ENCODE data around the gene SLCO2B1. TPM values are rescaled to one million over a fixed set of nuclear protein-coding genes. Genes with fewer than 3 reads are reported as not detected.

SLCO2B1 gene
- total and polyA plus RNA-seq, 11 donors: 4.7 to 167 (median 15.8) TPM

- Histone ChIP-seq H3K27ac (no peak overlapping the region), H3K36me3 (peaks cover 0 to 69% (median 0%) of the 10 kb centered on the region in 9 donors), H3K4me1 (peaks cover 0 to 25% (median 6%) of the 10 kb centered on the region in 12 donors), H3K27me3 (no peaks in the 10 kb centered on the region), H3K9me3 (no peaks in the 10 kb centered on the region), H3K4me3 (no peak overlapping the region)
- WGBS, 4 donors: 92 to 100% (median 94%) methylated on average over 2 of the region's 2 CpGs
- TF ChIP-seq CTCF (IDR thresholded peaks at IDR 0.05): no peak
- TF ChIP-seq POLR2A (IDR thresholded peaks at IDR 0.05): no peak
- no peak for DNase-seq
- intact Hi-C loops (cut with DNase I): no loop called here
- no peak for ATAC-seq
These were observed 49.6 kb downstream of the SLCO2B1 start for GRCh38 chr11:75200531-75200930.

GRCh38 chr11:75201771-75202170, 50.9 kb downstream of the SLCO2B1 start:
- no peak for DNase-seq
- H3K27ac ChIP-seq: no peak overlapping the region
- H3K4me1 ChIP-seq: peaks cover 0 to 13% (median 2%) of the 10 kb centered on the region in 12 donors
- peaks cover 0 to 57% (median 0%) of the 10 kb centered on the region in 9 donors for H3K36me3 ChIP-seq
- WGBS, 4 donors: 67 to 84% (median 77%) methylated on average over 3 of the region's 3 CpGs
- H3K4me3 ChIP-seq: no peak overlapping the region
- no peaks in the 10 kb centered on the region for H3K9me3 ChIP-seq
- intact Hi-C loops (cut with DNase I): loop anchor here in 1 of 10 donors (2.0 kb wide), 1 partner anchor 49 kb away; no protein-coding TSS in a partner anchor
- no peaks in the 10 kb centered on the region for H3K27me3 ChIP-seq
- TF ChIP-seq CTCF (IDR thresholded peaks at IDR 0.05) (no peak), POLR2A (IDR thresholded peaks at IDR 0.05) (no peak)
- no peak for ATAC-seq

- DNase-seq: no peak
- Histone ChIP-seq H3K4me1 (peaks cover 0 to 9% (median 2%) of the 10 kb centered on the region in 12 donors), H3K9me3 (no peaks in the 10 kb centered on the region), H3K36me3 (peaks cover 0 to 53% (median 0%) of the 10 kb centered on the region in 9 donors), H3K4me3 (no peak overlapping the region), H3K27ac (no peak overlapping the region), H3K27me3 (no peaks in the 10 kb centered on the region)
- intact Hi-C loops (cut with DNase I): loop anchor here in 1 of 10 donors (2.0 kb wide), 1 partner anchor 49 kb away; no protein-coding TSS in a partner anchor
- 89 to 94% (median 93%) methylated on average over 6 of the region's 6 CpGs for WGBS, 4 donors
- ATAC-seq: no peak
- TF ChIP-seq CTCF (IDR thresholded peaks at IDR 0.05) (no peak), POLR2A (IDR thresholded peaks at IDR 0.05) (no peak)
These were observed 51.3 kb downstream of the SLCO2B1 start for GRCh38 chr11:75202195-75202594.

GRCh38 chr11:75203138-75203537, 52.2 kb downstream of the SLCO2B1 start:
- 89 to 93% (median 91%) methylated on average over 10 to 13 of the region's 13 CpGs for WGBS, 4 donors
- H3K4me3 ChIP-seq: no peak overlapping the region
- H3K4me1 ChIP-seq: peaks cover 0 to 9% (median 2%) of the 10 kb centered on the region in 12 donors
- no peaks in the 10 kb centered on the region for H3K27me3 ChIP-seq
- H3K36me3 ChIP-seq: peaks cover 0 to 44% (median 0%) of the 10 kb centered on the region in 9 donors
- ATAC-seq (no peak), DNase-seq (no peak)
- TF ChIP-seq POLR2A (IDR thresholded peaks at IDR 0.05) (no peak), CTCF (IDR thresholded peaks at IDR 0.05) (no peak)
- H3K27ac ChIP-seq: no peak overlapping the region
- intact Hi-C loops (cut with DNase I): loop anchor here in 1 of 10 donors (2.0 kb wide), 1 partner anchor 50 kb away; no protein-coding TSS in a partner anchor
- no peaks in the 10 kb centered on the region for H3K9me3 ChIP-seq

Measured in heart left ventricle (tissue), 16 donors.